GM19240 (cell line): Measurements from ENCODE around the gene LINS1.
"Not testable (repeated sequence)": the region's sequence is repeated elsewhere in the genome, so short reads cannot be mapped to it uniquely, and the experiment has no call there.

Experiments used
- DNase-seq: peaks from one replicate; pipeline ENCODE4 v3.0.0; 2011; ENCODE audit warnings: low spot score; ENCODE audit not compliant: insufficient read length

Gene LINS1

GRCh38 chr15:100601617-100602063 is 344 bp downstream of the LINS1 start:
- DNase-seq: no peak

- DNase-seq: no peak
These were observed 821 bp downstream of the LINS1 start for GRCh38 chr15:100601163-100601562.

- DNase-seq: no peak
These were observed 3.3 kb downstream of the LINS1 start for GRCh38 chr15:100598655-100599054.

GRCh38 chr15:100597862-100598261 is 4.1 kb downstream of the LINS1 start:
- DNase-seq: no peak

- peak; percentile 3 for DNase-seq
These were observed 5.2 kb downstream of the LINS1 start for GRCh38 chr15:100596792-100597191.

- no peak for DNase-seq
These were observed 6.0 kb downstream of the LINS1 start for GRCh38 chr15:100595964-100596363.

GRCh38 chr15:100593431-100593830 is 8.6 kb downstream of the LINS1 start:
- no peak for DNase-seq

GRCh38 chr15:100592898-100593297 is 9.1 kb downstream of the LINS1 start:
- no peak for DNase-seq

- no peak for DNase-seq
These were observed 10.1 kb downstream of the LINS1 start for GRCh38 chr15:100591835-100592234.

GRCh38 chr15:100591163-100591562 is 10.8 kb downstream of the LINS1 start:
- not testable (repeated sequence) for DNase-seq

- no peak for DNase-seq
These were observed 13.2 kb downstream of the LINS1 start for GRCh38 chr15:100588638-100589242.

GRCh38 chr15:100580414-100580813 is 21.6 kb downstream of the LINS1 start:
- DNase-seq: no peak

- no peak for DNase-seq
These were observed 28.5 kb downstream of the LINS1 start for GRCh38 chr15:100573526-100573925.

GRCh38 chr15:100572362-100572983 is 29.5 kb downstream of the LINS1 start:
- DNase-seq: no peak

GRCh38 chr15:100571592-100572167 is 30.3 kb downstream of the LINS1 start:
- no peak for DNase-seq

GRCh38 chr15:100570735-100571313 is 31.2 kb downstream of the LINS1 start:
- no peak for DNase-seq

- DNase-seq: no peak
These were observed 31.7 kb downstream of the LINS1 start for GRCh38 chr15:100570275-100570674.

GRCh38 chr15:100569391-100569790 is 32.6 kb downstream of the LINS1 start:
- DNase-seq: no peak

GRCh38 chr15:100566850-100567628 is 34.9 kb downstream of the LINS1 start:
- DNase-seq: no peak

- no peak for DNase-seq
These were observed 36.4 kb downstream of the LINS1 start for GRCh38 chr15:100565591-100565990.

- no peak for DNase-seq
These were observed 41.7 kb downstream of the LINS1 start for GRCh38 chr15:100560323-100560722.

GRCh38 chr15:100559330-100559729 is 42.7 kb downstream of the LINS1 start:
- no peak for DNase-seq
